Activated T-cell treated with anti-CD3 and anti-CD28 coated beads, Interleukin-2, amount 50 U/mL, for 1 hour (primary cell): ENCODE measurements around the gene SAT1.

Experiments used
- DNase-seq: peaks from one replicate; pipeline ENCODE4 v3.0.0-alpha.2; 2020

SAT1 gene

DNA sequence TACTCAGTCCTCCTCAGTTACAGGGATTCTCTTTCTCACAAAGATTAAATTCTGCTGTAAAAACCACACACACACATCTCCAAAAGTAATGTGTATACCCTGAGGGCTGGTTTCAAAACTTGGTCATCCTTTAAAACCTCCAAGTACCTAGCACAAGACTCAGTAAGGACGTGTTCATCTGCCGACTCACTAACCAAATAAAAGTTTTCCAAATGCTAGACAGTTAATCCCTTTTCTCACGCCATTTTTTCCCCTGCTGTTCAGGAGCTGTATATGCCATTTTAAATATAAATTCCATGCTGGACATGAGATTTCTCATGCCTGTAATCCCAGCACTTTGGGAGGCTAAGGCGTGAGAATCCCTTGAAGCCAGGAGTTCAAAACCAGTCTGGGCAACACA, 3.9 kb upstream of the SAT1 start:
- DNase-seq: no peak

DNA sequence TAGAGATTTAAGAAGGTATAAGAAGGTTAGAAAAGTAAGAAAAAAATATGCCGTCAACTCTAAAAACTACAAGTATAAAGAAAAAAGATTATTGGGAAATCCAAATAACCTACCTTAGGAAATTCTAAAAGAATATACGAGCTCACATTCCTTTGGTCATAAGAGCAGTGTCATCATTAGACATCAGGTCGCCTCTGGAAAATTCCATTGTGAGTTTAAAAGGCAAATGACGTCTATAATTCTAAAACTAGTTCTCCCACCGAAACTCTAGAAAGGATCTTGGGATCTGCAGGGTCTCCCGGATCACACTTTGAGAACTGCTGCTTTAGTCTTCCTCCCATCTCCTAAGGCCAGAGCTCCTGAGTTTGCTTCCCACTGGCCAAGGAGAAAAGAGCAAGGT, 518 bp upstream of the SAT1 start:
- no peak for DNase-seq

DNA sequence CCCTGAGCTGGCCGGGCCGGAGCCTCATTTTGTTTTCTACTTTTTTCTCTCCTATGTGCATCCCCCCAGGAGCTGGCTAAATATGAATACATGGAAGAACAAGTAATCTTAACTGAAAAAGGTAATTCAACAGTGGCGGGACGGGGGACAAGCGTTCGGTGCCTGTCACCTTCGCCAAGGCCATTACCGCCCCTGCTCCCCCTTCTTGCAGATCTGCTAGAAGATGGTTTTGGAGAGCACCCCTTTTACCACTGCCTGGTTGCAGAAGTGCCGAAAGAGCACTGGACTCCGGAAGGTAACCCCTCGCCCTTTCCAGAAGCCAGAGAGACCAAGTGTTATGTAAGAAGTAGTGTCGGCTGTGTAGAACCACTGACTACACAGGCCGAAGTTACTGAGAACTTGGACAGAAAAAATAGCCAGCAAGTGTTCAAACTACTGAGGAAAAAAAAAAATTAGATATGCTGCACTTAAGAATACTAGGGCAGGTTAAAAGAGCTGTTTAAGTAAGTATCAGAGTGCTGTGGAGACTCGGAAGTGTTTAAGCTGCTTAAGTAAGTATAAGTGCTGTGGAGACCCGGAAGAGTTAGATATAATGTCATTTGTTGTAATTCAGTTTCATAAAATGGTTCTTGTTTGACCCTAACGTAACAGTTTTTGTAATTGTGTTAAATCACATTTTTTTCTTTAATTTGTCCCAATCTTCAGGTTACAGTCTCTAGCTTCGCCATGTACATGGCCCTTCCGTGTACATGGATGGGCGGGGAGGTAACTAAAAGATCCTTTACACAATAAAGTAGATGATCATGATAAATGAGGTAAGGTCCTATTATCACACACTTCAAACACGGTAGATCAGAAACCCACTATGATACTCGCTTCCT, 856 bp downstream of the SAT1 start:
- DNase-seq: no peak

DNA sequence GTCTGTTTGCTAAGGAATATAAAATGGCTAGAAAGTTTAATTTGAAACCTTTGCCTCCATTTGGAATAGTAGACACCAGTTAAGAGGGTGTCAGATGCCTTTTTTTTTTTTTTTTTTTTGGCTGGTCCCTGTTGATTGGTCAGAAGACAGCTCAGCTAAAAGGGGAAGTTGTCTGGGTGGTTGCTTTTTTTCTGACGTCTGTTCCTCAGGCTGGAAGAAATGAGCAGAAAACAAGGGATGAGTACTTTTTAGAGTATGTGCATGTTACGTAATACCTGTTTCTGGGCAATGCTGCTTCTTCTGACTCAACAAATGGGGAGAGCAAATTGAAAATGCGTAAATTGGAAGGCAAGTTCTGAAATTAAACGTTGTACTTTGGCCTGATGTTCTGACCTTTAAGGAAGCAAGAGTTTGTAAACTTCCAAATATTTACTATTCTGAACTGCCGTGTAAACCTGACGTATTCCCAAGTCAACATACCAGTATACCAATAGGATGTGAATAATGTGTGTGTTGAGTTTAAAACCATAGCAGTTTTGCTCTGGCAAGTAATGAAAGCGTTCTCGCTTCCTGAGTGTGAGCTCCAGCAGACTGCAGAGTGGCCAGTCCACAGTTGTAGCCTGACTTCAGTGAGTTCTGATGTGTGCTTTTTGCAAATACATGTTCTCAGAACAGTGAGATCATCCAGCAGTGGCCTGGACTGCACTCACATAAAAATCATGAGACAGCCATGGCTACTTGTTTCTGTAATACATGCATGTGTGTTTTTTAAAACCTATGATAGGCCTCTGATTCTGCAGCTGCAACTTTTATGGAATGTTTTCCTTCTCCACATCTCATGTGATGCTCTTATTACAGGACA, 1.7 kb downstream of the SAT1 start:
- no peak for DNase-seq

DNA sequence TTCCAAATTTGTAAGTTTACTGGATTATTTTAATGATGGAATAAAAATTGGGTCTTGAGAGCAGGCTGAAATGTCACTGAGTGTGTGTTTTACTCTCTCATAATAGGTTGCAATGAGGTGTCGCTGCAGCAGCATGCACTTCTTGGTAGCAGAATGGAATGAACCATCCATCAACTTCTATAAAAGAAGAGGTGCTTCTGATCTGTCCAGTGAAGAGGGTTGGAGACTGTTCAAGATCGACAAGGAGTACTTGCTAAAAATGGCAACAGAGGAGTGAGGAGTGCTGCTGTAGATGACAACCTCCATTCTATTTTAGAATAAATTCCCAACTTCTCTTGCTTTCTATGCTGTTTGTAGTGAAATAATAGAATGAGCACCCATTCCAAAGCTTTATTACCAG, 2.6 kb downstream of the SAT1 start:
- DNase-seq: no peak

DNA sequence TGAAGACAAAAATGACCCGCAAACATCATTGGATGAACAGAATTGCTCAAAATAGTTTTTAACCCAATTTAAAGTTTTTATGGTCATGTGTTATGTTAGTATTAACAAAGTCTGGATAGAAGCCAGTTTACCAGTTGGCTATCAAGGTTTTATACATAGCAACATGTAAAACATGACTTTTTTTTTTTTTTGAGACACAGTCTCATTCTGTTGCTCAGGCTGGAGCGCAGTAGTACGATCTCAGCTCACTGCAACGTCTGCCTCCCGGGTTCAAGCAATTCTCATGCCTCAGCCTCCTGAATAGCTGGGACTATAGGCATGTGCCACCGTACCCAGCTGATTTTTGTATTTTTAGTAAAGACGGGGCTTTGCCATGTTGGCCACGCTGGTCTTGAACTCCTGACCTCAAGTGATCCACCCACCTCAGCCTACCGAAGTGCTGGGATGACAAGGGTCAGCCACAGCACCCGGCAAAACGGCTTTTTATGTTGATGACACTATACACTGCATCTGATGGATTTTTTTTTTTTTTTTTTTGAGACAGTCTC, 3.4 kb downstream of the SAT1 start:
- no peak for DNase-seq

DNA sequence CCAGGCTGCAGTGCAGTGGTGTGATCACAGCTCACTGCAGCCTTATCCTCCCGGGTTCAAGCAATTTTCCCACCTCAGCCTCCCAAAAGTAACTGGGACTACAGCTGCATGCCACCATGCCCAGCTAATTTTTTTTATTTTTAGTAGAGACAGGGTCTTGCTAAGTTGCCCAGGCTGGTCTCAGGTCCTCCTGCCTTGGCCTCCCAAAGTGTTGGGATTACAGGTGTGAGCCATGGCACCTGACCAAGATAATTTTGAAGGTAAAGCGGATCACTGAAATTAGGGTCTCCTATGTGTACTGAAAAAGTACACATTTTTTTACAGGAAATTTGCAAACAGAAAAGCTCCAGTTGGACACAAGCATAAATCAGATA, 4.8 kb downstream of the SAT1 start:
- DNase-seq: no peak

DNA sequence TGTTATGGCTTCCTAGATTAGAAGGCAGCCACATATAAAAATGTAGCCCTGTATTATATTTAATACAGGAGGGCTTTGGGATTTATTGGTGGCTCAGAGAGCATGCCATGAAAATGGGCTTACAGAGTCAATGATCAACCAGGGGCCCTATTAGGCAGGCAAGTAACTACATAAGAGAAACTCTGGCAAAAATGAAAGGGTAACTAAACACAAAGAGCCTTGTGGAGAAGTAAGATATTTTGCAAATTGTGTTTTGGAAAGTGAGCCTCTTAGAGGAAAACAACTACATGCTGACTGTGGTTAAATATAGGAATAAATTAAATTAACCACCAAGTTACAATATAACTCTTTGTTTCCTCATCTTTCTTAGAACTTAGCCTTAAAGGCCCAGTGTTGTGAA, 5.5 kb downstream of the SAT1 start:
- DNase-seq: no peak

DNA sequence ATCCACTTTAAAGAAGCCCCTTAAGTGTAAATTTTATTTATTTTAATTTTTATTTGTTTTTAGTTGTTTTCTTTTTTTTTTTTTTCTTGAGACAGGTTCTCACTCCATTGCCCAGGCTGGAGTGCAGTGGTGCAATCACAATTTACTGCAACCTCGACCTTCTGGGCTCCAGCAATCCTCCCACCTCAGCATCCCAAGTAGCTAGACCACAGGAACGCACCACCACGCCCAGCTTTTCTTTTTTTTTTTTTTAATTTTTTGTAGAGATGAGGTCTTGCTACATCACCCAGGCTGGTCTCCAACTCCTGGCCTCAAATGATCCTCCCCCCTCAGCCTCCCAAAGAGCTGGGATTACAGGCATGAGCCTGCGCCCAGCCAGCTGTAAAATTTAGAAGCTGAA, 6.0 kb downstream of the SAT1 start:
- DNase-seq: no peak

DNA sequence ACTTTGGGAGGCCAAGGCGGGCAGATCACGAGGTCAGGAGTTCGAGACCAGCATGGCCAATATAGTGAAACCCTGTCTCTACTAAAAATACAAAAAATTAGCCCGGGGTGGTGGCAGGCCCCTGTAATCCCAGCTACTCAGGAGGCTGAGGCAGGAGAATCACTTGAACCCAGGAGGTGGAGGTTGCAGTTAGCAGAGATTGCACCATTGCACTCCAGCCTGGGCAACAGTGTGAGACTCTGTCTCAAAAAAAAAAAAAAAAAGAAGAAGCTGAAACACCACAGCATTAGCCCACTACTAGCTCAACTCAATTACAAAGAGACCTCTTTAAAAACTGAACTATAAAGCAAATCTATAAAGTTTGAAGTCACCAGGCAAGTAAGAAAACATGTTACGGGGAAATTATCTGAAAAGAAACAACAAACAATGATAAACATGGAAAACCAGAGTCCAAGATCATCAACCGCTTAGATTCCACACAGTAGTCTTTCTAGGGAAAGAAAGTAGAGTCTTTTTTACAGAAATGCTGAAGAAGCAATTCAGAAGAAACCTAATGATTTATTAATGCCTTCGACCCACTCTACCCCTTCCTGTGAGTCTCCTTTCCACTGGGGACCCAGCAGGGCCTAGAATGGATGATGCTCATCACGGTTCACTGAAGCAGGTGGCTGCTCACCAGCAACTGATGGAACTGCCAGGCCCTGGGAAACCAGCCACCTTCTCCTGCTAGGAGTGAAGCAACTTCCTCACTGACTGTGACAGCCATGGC, 6.6 kb downstream of the SAT1 start:
- DNase-seq: no peak

DNA sequence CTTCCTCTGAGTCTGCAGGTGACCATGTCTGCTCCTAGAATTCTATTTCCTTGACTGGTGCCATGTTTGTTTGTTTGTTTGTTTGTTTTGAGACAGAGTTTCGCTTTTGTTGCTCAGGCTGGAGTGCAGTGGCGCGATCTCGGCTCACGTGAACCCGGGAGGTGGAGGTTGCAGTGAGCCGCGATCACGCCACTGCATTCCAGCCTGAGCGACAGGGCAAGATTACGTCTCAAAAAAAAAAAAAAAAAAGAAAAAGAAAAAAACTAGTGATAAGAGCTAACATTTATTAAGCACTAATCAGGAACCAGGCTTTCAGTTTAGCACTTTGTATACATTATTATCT, 7.2 kb downstream of the SAT1 start:
- no peak for DNase-seq

DNA sequence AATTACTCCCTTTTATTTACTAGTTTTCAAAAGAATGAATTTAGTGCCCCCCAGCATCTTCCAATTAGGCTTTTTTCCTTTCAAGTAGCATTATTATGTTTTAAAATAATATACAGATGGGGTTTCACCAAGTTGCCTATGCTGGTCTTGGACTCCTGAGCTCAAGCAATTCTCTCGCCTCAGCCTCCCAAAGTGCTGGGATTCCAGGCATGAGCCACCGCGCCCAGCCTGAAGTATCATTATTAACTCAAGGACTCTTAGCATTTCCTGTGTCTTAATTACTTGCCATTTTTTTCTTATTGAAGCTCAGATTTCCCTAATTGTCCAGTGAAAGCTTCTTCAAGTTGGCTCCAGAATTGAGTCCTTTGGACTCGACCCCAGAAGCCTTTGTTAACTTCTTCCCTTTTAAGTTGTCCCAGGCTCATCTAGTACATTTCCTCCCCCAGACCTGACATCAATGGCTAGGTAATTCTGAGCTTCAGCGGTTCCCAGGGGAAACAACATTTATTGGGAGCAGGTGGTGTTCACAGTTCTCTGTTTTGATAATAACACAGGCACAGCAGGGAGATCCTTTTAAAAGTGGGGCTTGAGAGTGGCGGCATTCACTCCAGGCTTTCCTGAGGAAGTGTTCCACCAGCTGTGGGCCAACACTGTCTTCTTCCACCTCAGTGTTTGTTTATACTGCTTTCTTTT, 10.0 kb downstream of the SAT1 start:
- no peak for DNase-seq

DNA sequence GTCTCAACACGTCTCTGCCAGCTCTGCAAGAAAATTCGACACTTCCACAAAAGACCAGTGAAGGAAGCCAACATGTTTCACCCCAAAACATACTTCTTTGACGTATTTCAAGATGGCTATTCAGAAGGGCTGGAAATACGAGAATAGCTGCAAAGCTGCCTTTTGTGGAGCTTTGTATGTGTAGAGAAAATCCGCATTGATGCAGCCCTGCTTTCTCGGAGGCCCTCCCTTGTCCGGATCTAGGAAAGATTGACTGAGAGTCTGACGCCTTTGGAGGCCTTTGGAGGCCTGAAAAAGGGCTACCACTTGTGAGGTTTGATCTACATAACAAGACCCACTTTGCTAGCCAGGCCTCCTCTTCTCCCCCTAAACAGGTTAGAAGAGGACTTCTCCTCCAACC, 12.2 kb downstream of the SAT1 start:
- DNase-seq: no peak

DNA sequence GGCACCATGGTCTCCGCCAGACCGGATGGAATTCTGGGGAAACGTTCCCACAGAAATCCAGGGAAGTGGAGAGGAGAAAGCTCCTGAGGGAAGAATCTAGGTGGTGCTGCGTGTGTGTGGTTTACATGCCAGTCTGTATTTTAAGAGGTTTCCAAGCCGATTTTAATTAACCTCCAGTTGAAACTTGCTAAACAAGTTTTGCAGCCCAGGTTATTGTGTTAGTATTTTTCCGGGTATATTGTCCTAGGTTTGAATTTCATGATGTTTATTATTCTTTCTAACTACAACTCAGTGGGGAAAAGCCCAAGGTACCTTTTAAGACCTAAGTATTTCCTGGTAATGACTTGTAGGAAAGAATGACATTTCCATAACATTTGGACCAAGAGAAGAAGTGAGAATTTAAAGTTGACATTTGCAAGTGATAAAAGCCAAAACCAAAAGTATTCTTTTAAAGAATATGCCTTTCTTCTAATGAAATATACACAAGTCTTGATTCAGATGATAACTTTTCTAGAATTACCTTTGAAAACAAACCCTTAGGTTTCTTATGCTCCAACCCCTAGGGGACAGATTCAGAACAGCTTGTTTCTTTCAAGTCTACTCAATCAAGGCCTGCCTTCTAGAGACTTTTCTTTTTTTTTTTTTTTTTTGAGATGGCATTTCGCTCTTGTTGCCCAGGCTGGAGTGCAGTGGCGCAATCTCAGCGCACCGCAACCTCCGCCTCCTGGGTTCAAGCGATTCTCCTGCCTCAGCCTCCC, 14.6 kb downstream of the SAT1 start:
- no peak for DNase-seq

DNA sequence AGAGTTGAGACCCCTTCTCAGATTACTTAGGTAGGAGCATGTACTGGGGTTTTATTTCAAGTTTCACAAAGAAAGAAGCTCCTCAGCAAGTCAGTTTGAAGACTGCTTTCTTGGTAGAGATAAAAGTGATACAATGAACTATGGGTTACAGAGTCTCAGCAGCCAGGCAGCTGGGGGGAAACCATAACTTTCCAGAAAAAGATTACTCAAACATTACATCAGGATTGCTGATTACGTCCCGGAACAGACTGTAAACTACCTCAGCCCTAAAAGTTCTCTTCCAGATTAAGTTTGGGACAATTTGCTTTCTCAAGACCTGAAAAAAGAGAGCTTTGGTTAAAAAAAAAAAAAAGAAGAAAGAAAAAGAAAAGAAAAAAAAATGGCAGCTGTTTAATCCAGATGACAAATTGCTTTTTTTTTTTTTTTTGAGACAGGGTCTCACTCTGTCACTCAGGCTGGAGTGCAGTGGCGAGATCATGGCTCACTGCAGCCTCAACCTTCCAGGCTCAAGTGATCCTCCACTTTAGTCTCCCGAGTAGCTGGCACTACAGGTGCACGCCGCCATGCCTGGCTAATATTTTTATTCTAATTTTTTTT, 16.6 kb downstream of the SAT1 start:
- DNase-seq: no peak

DNA sequence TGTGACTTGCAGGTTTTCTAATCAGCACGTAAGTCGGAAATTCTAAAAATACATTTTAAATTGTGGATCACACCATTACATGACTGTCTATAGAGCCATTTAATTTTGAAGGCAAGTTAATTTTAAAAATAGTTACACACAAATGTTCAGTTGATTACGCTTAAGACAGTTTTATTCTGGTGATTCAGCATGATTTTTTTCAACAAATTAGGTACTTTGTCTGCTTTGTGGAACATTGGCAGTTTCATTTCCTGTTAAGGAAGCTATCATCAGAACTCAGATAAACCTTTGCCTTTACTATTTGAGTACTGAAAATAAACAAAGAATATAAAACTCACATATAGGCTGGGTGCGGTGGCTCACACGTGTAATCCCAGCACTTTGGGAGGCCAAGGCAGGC, 19.5 kb downstream of the SAT1 start:
- no peak for DNase-seq

DNA sequence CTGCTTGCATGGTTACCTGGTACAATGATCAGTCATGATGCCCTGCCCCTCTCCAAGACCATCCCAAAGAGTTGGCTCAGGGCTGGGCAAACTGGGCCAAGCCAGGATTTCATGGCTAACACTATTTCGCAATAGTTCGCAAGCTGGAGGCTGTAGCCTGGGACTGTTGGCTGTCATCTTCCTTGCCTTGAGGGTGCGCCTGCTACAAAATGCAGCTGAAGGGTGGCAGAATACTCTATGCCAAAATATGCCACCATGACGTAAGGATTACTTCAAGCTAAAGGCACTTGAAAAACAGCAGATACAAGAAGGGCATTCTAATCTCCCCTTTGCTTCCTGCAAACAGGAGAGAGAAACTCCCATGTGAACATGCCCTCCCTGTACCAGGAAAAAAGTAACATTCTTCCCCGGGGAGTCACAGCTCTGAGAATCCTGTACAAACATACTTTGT, 21.0 kb downstream of the SAT1 start:
- DNase-seq: no peak

DNA sequence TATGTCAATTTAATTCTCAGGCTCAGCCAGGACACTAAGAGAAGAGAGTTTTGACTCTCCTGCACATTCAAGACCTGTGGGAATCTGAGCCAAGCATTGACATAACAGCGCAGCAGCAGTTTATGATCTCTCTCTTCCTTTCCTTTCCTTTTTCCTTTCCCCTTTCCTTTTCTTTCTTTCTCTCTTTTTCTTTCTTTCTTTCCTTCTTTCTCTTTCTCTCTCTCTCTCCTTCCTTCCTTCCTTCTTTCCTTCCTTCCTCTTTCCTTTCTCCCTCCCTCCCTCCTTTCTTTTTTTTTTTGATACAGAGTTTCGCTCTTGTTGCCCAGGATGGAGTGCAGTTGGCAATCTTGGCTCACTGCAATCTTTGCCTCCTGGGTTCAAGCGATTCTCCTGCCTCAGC, 21.6 kb downstream of the SAT1 start:
- DNase-seq: no peak

DNA sequence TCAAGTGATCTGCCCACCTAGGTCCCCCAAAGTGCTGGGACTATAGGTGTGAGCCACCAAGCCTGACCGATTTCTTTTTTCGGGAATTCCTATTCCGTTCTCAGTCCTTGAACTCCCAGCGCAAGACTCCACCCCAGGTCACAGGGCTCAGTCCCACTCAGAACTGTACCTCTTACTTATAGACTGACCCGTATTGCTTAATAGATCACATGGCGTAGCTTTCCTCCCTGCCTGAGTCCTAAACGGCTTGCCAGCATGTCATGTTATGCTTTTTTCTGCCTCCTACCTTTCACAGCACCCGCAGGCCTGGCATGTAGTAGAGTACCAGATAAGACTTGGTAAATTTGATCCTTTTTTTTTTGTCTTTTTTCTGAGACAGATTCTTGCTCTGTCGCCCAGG, 22.4 kb downstream of the SAT1 start:
- DNase-seq: no peak

DNA sequence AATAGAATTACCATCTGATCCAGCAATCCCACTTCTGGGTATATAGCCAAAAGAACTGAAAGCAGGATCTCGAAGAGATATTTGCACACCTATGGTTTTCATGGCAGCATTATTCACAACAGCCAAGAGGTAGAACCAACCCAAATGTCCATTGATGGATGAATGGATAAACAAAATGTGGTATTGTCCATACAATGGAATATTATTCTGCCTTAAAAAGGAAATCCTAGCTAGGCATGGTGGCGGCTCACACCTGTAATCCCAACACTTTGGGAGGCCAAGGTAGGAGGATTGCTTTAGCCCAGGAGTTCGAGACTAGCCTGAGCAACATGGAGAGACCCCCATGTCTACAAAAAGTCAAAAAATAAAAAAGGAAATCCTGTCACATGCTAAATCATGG, 27.3 kb downstream of the SAT1 start:
- no peak for DNase-seq

DNA sequence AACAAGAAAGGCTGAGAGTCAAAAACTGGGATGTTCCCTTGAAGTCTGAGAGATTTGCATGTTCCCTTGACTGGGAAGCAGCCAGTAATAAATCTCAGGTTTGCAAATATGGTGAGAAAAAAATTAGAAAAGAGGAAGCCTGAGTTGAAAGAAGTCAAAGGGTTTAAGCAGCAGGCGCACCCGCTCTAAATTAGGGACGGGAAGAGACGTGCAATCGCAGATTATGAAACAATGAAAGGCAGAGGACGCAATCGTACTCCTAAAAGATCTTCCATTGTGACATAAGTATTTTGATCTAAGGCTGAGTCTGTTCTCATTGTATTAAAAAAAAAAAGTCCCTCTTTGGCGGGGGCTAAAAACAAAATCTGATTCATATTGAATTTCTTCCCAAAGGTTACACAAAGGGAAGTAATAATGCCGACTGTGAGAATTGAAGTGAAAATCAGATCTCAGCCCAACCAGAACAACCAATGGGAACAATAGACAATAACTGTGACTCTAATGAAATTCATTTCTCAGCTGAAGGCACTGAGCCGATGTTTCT, 28.2 kb downstream of the SAT1 start:
- DNase-seq: no peak
